H9 (cell line): ENCODE results near the gene GSKIP. TPM values are rescaled to one million over a fixed set of nuclear protein-coding genes. Genes with fewer than 3 reads are reported as not detected.

Source experiments
- DNase-seq: peaks from one replicate; pipeline ENCODE4 v3.0.0-alpha.2; 2017
- H2AFZ ChIP-seq: one replicate; pipeline ENCODE4 v1.6.1; 2013; ENCODE audit warnings: mild to moderate bottlenecking, low read length, control low read depth, moderate library complexity
- H2AK5ac ChIP-seq: 2 replicates; pipeline ENCODE4 v1.6.1; 2013; ENCODE audit warnings: low read length, control low read depth, mixed read lengths; ENCODE audit not compliant: insufficient read length
- H2BK120ac ChIP-seq: one replicate; pipeline ENCODE4 v1.6.1; 2013; ENCODE audit warnings: low read depth, mild to moderate bottlenecking, low read length, control low read depth, inconsistent platforms; ENCODE audit not compliant: poor library complexity, severe bottlenecking
- H2BK12ac ChIP-seq: 2 replicates; pipeline ENCODE4 v1.6.1; 2013; ENCODE audit warnings: low read length, control low read depth, mixed read lengths, low read depth; ENCODE audit not compliant: insufficient read length
- H2BK15ac ChIP-seq: 2 replicates; pipeline ENCODE4 v1.6.1; 2013; ENCODE audit warnings: low read depth, low read length, control low read depth
- H2BK20ac ChIP-seq: one replicate; pipeline ENCODE4 v1.6.1; 2013; ENCODE audit warnings: low read depth, mild to moderate bottlenecking, low read length, control low read depth, inconsistent platforms; ENCODE audit not compliant: poor library complexity, severe bottlenecking
- H2BK5ac ChIP-seq: 2 replicates; pipeline ENCODE4 v1.6.1; 2013; ENCODE audit warnings: low read length, control low read depth, mixed read lengths; ENCODE audit not compliant: insufficient read length
- H3K14ac ChIP-seq: 2 replicates; pipeline ENCODE4 v1.6.1; 2013; ENCODE audit warnings: low read length, control low read depth; ENCODE audit not compliant: insufficient read depth
- H3K18ac ChIP-seq: 2 replicates; pipeline ENCODE4 v1.6.1; 2013; ENCODE audit warnings: low read depth, mild to moderate bottlenecking, mixed read lengths, low read length, control low read depth; ENCODE audit not compliant: insufficient read length
- H3K23ac ChIP-seq: 2 replicates; pipeline ENCODE4 v1.6.1; 2013; ENCODE audit warnings: low read length, control low read depth, mixed read lengths, low read depth; ENCODE audit not compliant: insufficient read length
- H3K23me2 ChIP-seq: 2 replicates; pipeline ENCODE4 v1.6.1; 2013; ENCODE audit warnings: low read depth, mild to moderate bottlenecking, mixed read lengths, low read length, control low read depth; ENCODE audit not compliant: insufficient read length, poor library complexity, severe bottlenecking
- H3K27ac ChIP-seq: 2 replicates; pipeline ENCODE4 v1.5.1; 2013; ENCODE audit warnings: low read length, control low read depth, mixed read lengths, low read depth; ENCODE audit not compliant: insufficient read length
- H3K27me3 ChIP-seq: 2 replicates; pipeline ENCODE4 v1.6.1; 2013; ENCODE audit warnings: low read length, control low read depth, inconsistent platforms; ENCODE audit not compliant: insufficient read depth
- H3K4ac ChIP-seq: 2 replicates; pipeline ENCODE4 v1.6.1; 2013; ENCODE audit warnings: low read depth, mild to moderate bottlenecking, control low read depth, inconsistent platforms, low read length, moderate library complexity
- H3K4me1 ChIP-seq: 2 replicates; pipeline ENCODE4 v1.6.1; 2013; ENCODE audit warnings: low read length, control low read depth, inconsistent platforms; ENCODE audit not compliant: insufficient read depth
- H3K4me2 ChIP-seq: 2 replicates; pipeline ENCODE4 v1.6.1; 2013; ENCODE audit warnings: low read length, control low read depth, mixed read lengths; ENCODE audit not compliant: insufficient read length, insufficient read depth
- H3K56ac ChIP-seq: 2 replicates; pipeline ENCODE4 v1.6.1; 2013; ENCODE audit warnings: low read depth, mild to moderate bottlenecking, mixed read lengths, low read length, control low read depth; ENCODE audit not compliant: insufficient read length
- H3K79me1 ChIP-seq: 2 replicates; pipeline ENCODE4 v1.6.1; 2013; ENCODE audit warnings: low read depth, mild to moderate bottlenecking, moderate library complexity, low read length, control low read depth, inconsistent platforms; ENCODE audit not compliant: insufficient read depth, poor library complexity, severe bottlenecking
- H3K79me2 ChIP-seq: 2 replicates; pipeline ENCODE4 v1.6.1; 2013; ENCODE audit warnings: low read length, control low read depth, inconsistent platforms; ENCODE audit not compliant: insufficient read depth
- H3K9ac ChIP-seq: 2 replicates; pipeline ENCODE4 v1.6.1; 2013; ENCODE audit warnings: low read length, control low read depth, mixed read lengths; ENCODE audit not compliant: insufficient read length; ENCODE audit errors: extremely low read depth
- H3K9me3 ChIP-seq: one replicate; pipeline ENCODE4 v1.6.1; 2013; ENCODE audit warnings: low read depth, low read length, inconsistent platforms; ENCODE audit not compliant: control insufficient read depth
- H3T11ph ChIP-seq: one replicate; pipeline ENCODE4 v1.6.1; 2013; ENCODE audit warnings: mild to moderate bottlenecking, low read length, control low read depth, inconsistent platforms
- H4K20me1 ChIP-seq: one replicate; pipeline ENCODE4 v1.6.1; 2013; ENCODE audit not compliant: control insufficient read depth, insufficient read length, insufficient read depth
- H4K5ac ChIP-seq: 2 replicates; pipeline ENCODE4 v1.6.1; 2013; ENCODE audit warnings: low read depth, mild to moderate bottlenecking, mixed read lengths, low read length, control low read depth; ENCODE audit not compliant: insufficient read length
- H4K8ac ChIP-seq: replicated peaks from 2 replicates; pipeline ENCODE4 v1.6.1; 2013; ENCODE audit warnings: low read length, control low read depth, mixed read lengths, low read depth; ENCODE audit not compliant: insufficient read length
- H4K91ac ChIP-seq: 2 replicates; pipeline ENCODE4 v1.6.1; 2013; ENCODE audit warnings: low read depth, mild to moderate bottlenecking, moderate library complexity, mixed read lengths, low read length, control low read depth; ENCODE audit not compliant: insufficient read length
- H3K27ac Mint-ChIP-seq, 3 experiments: 2 replicates in 2 of 3; 3 replicates in 1 of 3; pipeline ENCODE4 v1.8.0; 2020 to 2021; ENCODE audit warnings: mixed read lengths in 3 of 3, mild to moderate bottlenecking in 1 of 3, moderate library complexity in 1 of 3
- H3K27me3 Mint-ChIP-seq: 2 replicates; pipeline ENCODE4 v1.8.0; 2021; ENCODE audit warnings: low read depth, mild to moderate bottlenecking, moderate library complexity, mixed read lengths
- H3K36me3 Mint-ChIP-seq, 3 experiments: 2 replicates in 2 of 3; 3 replicates in 1 of 3; pipeline ENCODE4 v1.8.0; 2020 to 2021; ENCODE audit warnings: low read depth in 3 of 3, mixed read lengths in 3 of 3; ENCODE audit not compliant: insufficient read depth in 1 of 3
- H3K4me1 Mint-ChIP-seq, 2 experiments: 2 replicates each; pipeline ENCODE4 v1.8.0; 2020; ENCODE audit warnings: mixed read lengths in 2 of 2
- H3K4me3 Mint-ChIP-seq, 2 experiments: 2 replicates in 1 of 2; 3 replicates in 1 of 2; pipeline ENCODE4 v1.8.0; 2020 to 2021; ENCODE audit warnings: mild to moderate bottlenecking in 2 of 2, mixed read lengths in 2 of 2, moderate library complexity in 1 of 2
- H3K9me3 Mint-ChIP-seq, 2 experiments: 2 replicates in 1 of 2; 3 replicates in 1 of 2; pipeline ENCODE4 v1.8.0; 2020; ENCODE audit warnings: mild to moderate bottlenecking in 2 of 2, mixed read lengths in 2 of 2, moderate library complexity in 1 of 2
- WGBS: extraction: QIAGEN DNeasy Blood & Tissue Kit; methylation state at CpG from one replicate; pipeline ENCODE4 v1.1.7; 2013; ENCODE audit warnings: missing lambda C conversion rate, low lambda C conversion rate, mixed read lengths; ENCODE audit not compliant: insufficient read length; ENCODE audit errors: extremely low coverage; 5-methylcytosine and 5-hydroxymethylcytosine counted together
- total RNA-seq: library from RNA; stranded (reverse); gene quantifications from 2 replicates; pipeline ENCODE4 v1.2.1, GENCODE V29; 2021
- TF ChIP-seq, protein P1 (sequence below): fragments of 200-600 bp; sonication (generic); conservative IDR thresholded peaks from 3 replicates; pipeline ENCODE4 v1.8.0; 2021; ENCODE audit warnings: antibody characterized with exemption, mild to moderate bottlenecking

Gene GSKIP
- total RNA-seq, 1 experiment from 2014 or later = 28.6 TPM

DNA sequence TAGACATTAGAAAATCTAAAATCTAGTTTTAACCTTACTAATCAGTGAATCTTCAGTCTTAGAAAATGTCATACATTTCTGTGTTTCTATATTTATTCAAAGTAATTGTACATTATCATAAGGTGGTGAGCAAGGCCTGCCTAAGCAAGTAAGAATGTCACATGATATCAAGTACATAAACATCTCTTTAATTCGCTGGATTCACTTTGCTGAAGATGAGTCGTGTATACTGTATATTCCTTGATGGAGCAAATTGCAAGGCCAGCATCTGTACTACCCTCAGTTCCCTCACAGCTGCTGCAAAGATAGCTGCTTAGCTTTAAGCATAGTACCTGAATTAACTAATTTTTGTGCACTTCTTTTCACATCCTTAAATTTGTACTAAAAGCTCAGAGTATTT is 20.1 kb downstream of the GSKIP start:
- H3K27me3 ChIP-seq = no peaks in the 10 kb centered on the region; the same call in 1 of the 2 replicates
- H2BK5ac ChIP-seq = no peak overlapping the region
- no peak overlapping the region for H3K9ac ChIP-seq
- H2BK20ac ChIP-seq = no peak overlapping the region
- Mint-ChIP-seq H3K27me3 (no peaks in the 10 kb centered on the region), H3K36me3 (peaks cover 2 to 37% (median 23%) of the 10 kb centered on the region in 3 experiments; a peak in 5 of 7 replicates), H3K4me3 (no peak overlapping the region), H3K9me3 (no peaks in the 10 kb centered on the region), H3K27ac (no peak overlapping the region), H3K4me1 (peaks cover 0 to under 1% of the 10 kb centered on the region in 2 experiments; a peak in 1 of 4 replicates)
- no peak overlapping the region for H3T11ph ChIP-seq
- peaks cover 4% of the 10 kb centered on the region for H3K79me1 ChIP-seq
- H3K23ac ChIP-seq = no peak overlapping the region
- no peaks in the 10 kb centered on the region for H3K23me2 ChIP-seq
- H3K9me3 ChIP-seq = no peaks in the 10 kb centered on the region
- no peak overlapping the region for H2AK5ac ChIP-seq
- no peaks in the 10 kb centered on the region for H4K20me1 ChIP-seq
- TF ChIP-seq, protein P1, sequence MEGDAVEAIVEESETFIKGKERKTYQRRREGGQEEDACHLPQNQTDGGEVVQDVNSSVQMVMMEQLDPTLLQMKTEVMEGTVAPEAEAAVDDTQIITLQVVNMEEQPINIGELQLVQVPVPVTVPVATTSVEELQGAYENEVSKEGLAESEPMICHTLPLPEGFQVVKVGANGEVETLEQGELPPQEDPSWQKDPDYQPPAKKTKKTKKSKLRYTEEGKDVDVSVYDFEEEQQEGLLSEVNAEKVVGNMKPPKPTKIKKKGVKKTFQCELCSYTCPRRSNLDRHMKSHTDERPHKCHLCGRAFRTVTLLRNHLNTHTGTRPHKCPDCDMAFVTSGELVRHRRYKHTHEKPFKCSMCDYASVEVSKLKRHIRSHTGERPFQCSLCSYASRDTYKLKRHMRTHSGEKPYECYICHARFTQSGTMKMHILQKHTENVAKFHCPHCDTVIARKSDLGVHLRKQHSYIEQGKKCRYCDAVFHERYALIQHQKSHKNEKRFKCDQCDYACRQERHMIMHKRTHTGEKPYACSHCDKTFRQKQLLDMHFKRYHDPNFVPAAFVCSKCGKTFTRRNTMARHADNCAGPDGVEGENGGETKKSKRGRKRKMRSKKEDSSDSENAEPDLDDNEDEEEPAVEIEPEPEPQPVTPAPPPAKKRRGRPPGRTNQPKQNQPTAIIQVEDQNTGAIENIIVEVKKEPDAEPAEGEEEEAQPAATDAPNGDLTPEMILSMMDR = no peak
- H3K56ac ChIP-seq = no peak overlapping the region
- H2BK12ac ChIP-seq = no peak overlapping the region
- DNase-seq = no peak
- no peak overlapping the region for H4K91ac ChIP-seq
- no peak overlapping the region for H3K27ac ChIP-seq
- no peak overlapping the region for H4K5ac ChIP-seq
- no peak overlapping the region for H3K14ac ChIP-seq
- H4K8ac ChIP-seq = no peak overlapping the region
- no peak overlapping the region for H3K18ac ChIP-seq
- H2BK120ac ChIP-seq = no peak overlapping the region
- no peaks in the 10 kb centered on the region for H3K4me1 ChIP-seq
- H3K79me2 ChIP-seq = no peaks in the 10 kb centered on the region
- H3K4me2 ChIP-seq = no peak overlapping the region
- no peak overlapping the region for H2AFZ ChIP-seq
- WGBS = no CpG with 5 or more reads among the region's 2 CpGs
- H2BK15ac ChIP-seq = no peak overlapping the region
- H3K4ac ChIP-seq = no peak overlapping the region
